Activated naive CD8-positive, alpha-beta T cell (primary cell): ENCODE results near the gene MRTFA.
A peak's percentile ranks its signal among the peaks of the same experiment; 100 is the strongest.
"Not testable (repeated sequence)": the region's sequence is repeated elsewhere in the genome, so short reads cannot be mapped to it uniquely, and the experiment has no call there.

Experiments used
- H3K27ac Mint-ChIP-seq: one replicate; pipeline ENCODE4 v1.8.0; 2021; ENCODE audit warnings: mixed read lengths
- H3K27me3 Mint-ChIP-seq: one replicate; pipeline ENCODE4 v1.8.0; 2021; ENCODE audit warnings: mixed read lengths
- H3K36me3 Mint-ChIP-seq: one replicate; pipeline ENCODE4 v1.8.0; 2021; ENCODE audit warnings: mixed read lengths
- H3K4me1 Mint-ChIP-seq: one replicate; pipeline ENCODE4 v1.8.0; 2021; ENCODE audit warnings: low read depth, mixed read lengths
- H3K4me3 Mint-ChIP-seq: one replicate; pipeline ENCODE4 v1.8.0; 2021; ENCODE audit warnings: mild to moderate bottlenecking, mixed read lengths
- H3K9me3 Mint-ChIP-seq: one replicate; pipeline ENCODE4 v1.8.0; 2021; ENCODE audit warnings: low read depth, mixed read lengths

The MRTFA gene

DNA sequence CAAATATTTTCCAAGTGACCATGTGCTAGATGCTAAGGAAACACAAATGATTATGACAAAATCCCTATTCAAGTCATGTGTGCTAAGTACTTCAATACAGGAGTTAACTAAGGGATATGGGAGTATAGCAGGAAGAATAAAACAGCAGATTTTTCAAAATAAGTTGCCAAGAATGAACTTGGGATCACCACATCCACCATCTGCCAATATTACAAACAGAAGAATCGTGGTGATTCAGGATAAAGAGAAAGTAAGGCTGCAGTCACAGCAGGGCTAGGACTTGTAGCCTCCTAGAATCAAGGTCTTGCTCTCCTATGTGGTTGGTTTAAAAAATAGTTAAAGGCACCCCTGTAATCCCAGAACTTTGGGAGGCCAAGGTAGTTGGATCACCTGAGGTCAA, 34.3 kb downstream of the MRTFA start:
- no peaks in the 10 kb centered on the region for H3K9me3 Mint-ChIP-seq
- H3K4me1 Mint-ChIP-seq = peaks cover 60% of the 10 kb centered on the region
- H3K27ac Mint-ChIP-seq = no peak overlapping the region
- H3K27me3 Mint-ChIP-seq = no peaks in the 10 kb centered on the region
- H3K4me3 Mint-ChIP-seq = no peak overlapping the region
- H3K36me3 Mint-ChIP-seq = no peaks in the 10 kb centered on the region

DNA sequence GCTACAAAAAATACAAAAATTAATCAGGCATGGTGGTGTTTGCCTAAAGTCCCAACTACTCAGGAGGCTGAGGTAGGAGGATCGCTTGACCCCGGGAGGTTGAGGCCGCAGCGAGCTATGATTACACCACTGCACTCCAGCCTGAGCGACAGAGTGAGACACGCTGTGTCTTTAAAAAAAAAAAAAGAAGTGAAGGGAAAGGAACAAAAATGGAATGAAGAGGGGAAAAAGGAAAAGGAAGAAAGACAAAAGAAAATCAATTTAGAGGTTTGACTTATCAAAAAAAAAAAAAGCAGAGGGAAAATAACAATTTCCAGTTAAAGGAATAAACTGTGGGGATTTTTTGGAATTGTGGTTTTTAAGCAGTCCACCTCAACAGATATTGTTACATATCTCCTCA, 36.8 kb downstream of the MRTFA start:
- Mint-ChIP-seq H3K36me3 (no peaks in the 10 kb centered on the region), H3K27ac (peak overlapping the region; percentile 72), H3K4me3 (no peak overlapping the region), H3K9me3 (no peaks in the 10 kb centered on the region), H3K4me1 (peaks cover 46% of the 10 kb centered on the region), H3K27me3 (no peaks in the 10 kb centered on the region)

DNA sequence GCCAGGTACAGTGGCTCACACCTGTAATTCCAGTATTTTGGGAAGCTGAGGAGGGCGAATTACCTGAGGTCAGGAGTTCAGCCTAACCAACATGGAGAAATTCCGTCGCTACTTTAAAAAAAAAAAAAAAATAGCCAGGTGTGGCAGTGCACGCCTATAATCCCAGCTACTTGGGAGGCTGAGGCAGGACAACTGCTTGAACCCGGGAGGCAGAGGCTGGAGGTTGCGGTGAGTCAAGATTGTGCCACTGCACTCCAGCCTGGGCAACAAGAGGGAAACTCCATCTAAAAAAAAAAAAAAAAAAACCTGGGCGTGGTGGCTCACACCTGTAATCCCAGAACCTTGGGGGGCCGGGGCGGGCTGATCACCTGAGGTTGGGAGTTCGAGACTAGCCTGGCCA, 37.8 kb downstream of the MRTFA start:
- not testable (repeated sequence) for H3K4me3 Mint-ChIP-seq, H3K27ac Mint-ChIP-seq, H3K36me3 Mint-ChIP-seq, H3K9me3 Mint-ChIP-seq, H3K27me3 Mint-ChIP-seq
- peaks cover 53% of the 10 kb centered on the region for H3K4me1 Mint-ChIP-seq

DNA sequence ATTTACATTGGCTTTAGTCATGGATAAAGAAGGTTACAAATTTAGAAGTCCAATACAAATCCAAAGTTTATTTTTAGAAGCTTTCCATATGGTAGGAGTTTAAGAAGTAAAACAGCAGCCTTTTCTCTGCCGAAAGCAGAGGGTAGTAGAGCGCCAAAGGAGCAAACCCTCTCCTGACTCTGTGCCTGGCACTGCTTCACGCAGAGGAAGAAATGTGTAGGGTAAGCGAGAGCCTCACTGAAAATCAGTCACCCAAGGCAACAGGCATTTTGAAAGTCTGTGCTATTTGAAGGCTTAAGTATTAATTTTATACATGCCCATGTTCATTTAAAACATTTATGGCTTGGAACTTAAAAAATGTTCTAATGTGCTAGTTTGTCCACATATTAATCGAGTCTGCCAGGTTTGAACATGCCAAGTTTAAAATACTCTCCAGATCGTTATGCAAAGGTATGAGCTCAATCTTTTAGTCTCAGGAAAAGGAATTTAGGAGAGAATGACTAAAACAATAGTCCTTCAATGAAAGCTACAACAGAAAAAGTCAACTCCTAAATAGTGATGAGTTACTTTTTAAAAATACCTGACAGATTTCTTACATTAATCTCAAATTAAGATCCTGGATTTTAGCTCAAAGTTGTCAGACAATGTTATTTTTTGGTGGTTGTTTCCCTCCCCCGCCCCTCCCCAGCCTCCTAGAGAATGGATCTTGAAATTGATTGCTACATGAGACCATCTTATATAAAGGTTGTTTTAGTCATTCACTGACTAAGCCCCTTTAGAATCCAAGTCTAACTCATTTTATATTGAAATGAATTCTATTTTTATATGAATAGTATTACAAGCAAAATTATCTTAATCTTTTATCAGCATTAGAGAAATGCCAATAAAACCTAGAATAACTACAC, 38.7 kb downstream of the MRTFA start:
- Mint-ChIP-seq H3K27me3 (no peaks in the 10 kb centered on the region), H3K27ac (no peak overlapping the region), H3K4me1 (peaks cover 55% of the 10 kb centered on the region), H3K36me3 (peaks cover 3% of the 10 kb centered on the region), H3K9me3 (no peaks in the 10 kb centered on the region), H3K4me3 (no peak overlapping the region)

DNA sequence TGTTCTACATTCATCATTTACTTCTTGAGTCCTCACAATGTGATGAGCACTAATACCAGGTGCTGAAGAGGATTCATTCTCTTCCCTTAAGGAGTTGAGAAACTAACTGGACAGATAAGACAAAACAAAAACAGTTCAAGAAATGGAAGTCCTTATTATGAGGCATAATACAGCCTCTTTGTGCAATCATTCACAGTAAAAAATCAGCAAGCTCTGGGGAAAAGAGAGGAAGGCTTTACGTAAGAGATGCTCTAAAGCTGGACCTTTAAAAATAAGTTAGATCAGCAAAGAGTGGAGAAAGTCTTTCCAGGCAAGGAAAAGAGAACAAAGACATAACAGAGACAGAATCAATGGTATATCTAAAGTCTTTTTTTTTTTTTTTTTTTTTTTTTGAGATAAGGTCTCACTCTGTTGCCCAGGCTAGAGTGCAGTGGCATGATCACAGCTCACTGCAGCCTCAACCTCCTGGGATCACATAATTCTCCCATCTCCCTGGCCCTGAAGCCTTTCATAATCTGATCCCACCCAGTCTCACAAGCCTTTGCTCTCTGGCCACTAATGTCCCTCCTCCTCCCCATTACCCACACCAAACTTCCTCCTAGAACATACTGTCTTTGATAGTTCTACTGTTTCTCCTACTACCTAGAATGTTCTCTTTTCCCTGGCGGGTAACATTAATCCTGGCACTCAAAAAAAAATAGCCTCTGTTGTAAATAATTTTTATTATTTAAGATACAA, 40.9 kb downstream of the MRTFA start:
- no peaks in the 10 kb centered on the region for H3K9me3 Mint-ChIP-seq
- H3K4me1 Mint-ChIP-seq = peaks cover 48% of the 10 kb centered on the region
- no peaks in the 10 kb centered on the region for H3K27me3 Mint-ChIP-seq
- peaks cover 6% of the 10 kb centered on the region for H3K36me3 Mint-ChIP-seq
- H3K27ac Mint-ChIP-seq = no peak overlapping the region
- no peak overlapping the region for H3K4me3 Mint-ChIP-seq

DNA sequence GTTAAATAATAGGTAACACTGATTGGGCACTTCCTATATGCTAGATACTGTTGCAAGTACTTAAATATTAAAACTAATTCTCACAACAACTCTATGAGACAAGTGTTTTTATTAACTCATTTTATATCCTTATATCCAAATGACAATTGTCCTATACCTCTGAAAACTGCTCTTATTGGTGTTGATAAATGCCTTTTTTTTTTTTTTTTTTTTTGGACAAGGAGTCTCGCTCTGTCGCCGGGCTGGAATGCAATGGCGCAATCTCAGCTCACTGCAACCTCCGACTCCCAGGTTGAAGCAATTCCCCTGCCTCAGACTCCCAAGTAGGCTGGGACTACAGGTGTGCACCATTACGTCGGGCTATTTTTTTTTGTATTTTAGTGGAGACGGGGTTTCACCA, 41.6 kb downstream of the MRTFA start:
- no peaks in the 10 kb centered on the region for H3K27me3 Mint-ChIP-seq
- H3K36me3 Mint-ChIP-seq = peaks cover 7% of the 10 kb centered on the region
- H3K9me3 Mint-ChIP-seq = no peaks in the 10 kb centered on the region
- peaks cover 46% of the 10 kb centered on the region for H3K4me1 Mint-ChIP-seq
- no peak overlapping the region for H3K27ac Mint-ChIP-seq
- H3K4me3 Mint-ChIP-seq = no peak overlapping the region

DNA sequence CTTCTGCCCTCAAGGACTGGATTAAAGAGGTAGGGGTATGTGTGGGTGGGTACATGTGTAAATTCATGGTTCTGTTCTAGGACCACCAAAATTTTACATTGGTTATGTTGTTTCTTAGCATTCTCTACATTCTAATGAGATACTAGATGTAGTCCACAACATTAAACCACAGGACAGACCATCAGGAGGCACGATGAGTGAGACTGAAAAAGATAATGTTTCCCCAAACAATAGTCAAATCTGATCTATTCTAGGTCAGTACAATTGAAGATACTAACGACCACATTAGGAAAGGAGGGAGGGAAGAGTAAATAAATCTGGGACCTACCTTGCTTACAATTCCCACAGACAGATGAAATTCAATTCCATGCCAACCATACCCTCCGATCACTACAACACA, 42.2 kb downstream of the MRTFA start:
- H3K27ac Mint-ChIP-seq = no peak overlapping the region
- peaks cover 46% of the 10 kb centered on the region for H3K4me1 Mint-ChIP-seq
- no peak overlapping the region for H3K4me3 Mint-ChIP-seq
- H3K36me3 Mint-ChIP-seq = peaks cover 7% of the 10 kb centered on the region
- no peaks in the 10 kb centered on the region for H3K9me3 Mint-ChIP-seq
- H3K27me3 Mint-ChIP-seq = no peaks in the 10 kb centered on the region

DNA sequence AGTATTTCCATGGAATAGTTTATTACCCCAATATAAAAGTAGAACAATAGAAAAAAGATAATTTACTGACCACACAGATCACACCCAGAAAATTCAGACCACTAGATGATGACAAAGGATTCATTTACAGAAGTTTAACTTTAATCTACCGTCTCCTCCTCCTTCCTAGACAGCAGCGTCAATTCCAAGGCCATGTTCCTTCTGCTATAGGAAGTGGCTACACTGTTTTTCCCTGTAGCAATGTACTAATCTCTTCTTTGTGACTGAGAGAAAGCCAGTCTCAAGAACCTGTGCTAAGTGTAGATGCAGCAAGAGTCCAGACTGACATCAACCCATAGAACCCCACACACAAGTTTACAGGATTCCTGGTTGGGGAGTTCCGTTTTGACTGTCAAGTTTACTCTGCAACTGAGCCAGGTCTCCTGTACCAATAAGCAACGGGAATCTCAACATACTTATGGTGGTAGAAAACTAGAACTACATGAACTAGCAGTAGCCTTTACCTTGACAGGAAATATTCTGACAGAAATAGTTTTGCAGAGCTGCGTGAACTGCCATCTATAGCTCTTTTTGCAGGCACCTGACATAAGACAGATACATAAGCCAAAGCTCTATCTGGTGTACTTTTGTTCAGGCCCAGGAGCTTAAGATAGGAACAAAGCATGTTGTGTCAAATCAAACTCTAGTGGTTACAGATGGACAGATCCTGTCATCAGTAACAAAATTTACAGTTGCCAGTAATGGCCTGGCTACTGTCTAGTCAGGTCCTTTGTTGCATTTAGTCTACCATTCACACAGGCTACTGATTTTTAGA, 42.9 kb downstream of the MRTFA start:
- Mint-ChIP-seq H3K4me3 (no peak overlapping the region), H3K4me1 (peaks cover 45% of the 10 kb centered on the region), H3K9me3 (no peaks in the 10 kb centered on the region), H3K36me3 (peaks cover 7% of the 10 kb centered on the region), H3K27ac (peak overlapping the region; percentile 6), H3K27me3 (no peaks in the 10 kb centered on the region)

DNA sequence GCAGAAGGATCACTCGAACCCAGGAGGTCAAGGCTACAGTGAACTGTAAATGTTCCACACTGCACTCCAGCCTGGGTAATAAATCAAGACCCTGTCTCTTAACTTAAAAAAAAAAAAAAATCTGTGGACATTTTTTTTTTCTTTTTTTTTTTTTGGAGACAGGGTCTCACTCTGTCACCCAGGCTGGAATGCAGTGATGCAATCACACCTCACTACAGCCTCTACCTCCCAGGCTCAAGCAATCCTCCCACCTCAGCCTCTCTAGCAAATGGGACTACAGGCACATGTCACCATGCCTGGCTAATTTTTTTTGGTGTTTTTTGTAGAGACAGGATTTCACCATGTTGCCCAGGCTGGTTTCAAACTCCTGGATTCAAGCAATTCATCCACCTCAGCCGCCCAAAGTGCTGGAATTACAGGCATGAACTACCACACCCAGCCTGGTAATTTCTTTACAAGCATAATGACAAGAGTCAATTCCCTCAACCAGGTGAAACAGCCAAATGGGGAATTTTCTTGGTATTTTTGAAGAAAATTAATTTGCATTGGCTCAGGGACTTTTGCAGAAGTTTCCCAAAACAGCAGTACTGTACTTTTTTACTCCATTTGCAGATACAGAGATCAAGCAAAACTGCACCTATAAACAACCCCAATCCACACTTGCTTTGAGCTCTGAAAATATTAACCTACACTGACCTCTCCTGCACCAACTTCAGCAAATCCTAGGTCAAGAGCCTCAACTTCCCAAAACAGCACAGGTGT, 44.0 kb downstream of the MRTFA start:
- H3K9me3 Mint-ChIP-seq = no peaks in the 10 kb centered on the region
- H3K27me3 Mint-ChIP-seq = no peaks in the 10 kb centered on the region
- H3K4me3 Mint-ChIP-seq = no peak overlapping the region
- H3K36me3 Mint-ChIP-seq = peaks cover 10% of the 10 kb centered on the region
- peaks cover 40% of the 10 kb centered on the region for H3K4me1 Mint-ChIP-seq
- no peak overlapping the region for H3K27ac Mint-ChIP-seq

DNA sequence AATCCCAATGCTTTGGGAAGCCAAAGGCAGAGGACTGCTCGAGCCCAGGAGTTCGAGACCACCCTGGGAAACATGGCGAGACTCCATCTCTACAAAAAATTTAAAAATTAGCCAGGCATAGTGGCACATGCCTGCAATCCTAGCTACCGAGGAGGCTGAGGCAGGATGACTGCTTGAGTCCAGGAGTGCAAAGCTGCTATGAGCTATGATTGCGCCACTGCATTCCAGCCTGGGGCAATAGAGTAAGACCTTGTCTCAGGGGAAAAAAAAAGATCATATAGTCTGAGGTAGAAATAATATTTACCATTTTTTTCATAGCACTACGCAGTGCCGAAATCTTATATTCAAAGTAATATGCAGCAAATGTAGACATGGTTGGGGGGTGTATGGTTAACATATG, 47.8 kb downstream of the MRTFA start:
- no peak overlapping the region for H3K4me3 Mint-ChIP-seq
- H3K27me3 Mint-ChIP-seq = no peaks in the 10 kb centered on the region
- no peak overlapping the region for H3K27ac Mint-ChIP-seq
- peaks cover 34% of the 10 kb centered on the region for H3K4me1 Mint-ChIP-seq
- H3K9me3 Mint-ChIP-seq = no peaks in the 10 kb centered on the region
- H3K36me3 Mint-ChIP-seq = peaks cover 12% of the 10 kb centered on the region

DNA sequence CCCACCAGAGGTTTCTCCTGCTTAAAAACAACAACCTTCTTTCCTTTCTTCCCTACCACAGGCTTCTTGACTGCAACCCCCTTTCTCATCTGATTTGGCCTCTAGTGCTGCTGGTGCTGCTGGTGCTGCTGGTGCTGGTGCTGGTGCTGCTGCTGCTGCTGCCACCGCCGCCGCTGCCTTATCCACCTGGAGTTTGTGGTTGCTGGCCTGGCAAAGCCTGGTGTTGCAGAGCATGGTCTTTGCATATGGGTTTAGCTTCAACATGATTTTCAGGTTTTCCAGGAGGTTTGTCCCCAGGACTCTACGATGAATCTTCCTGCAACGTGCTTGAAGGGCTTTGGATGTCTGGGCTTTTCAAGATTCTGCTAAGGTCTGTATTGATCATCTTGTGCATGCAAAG, 49.7 kb downstream of the MRTFA start:
- Mint-ChIP-seq H3K4me1 (peaks cover 32% of the 10 kb centered on the region), H3K4me3 (no peak overlapping the region), H3K27ac (no peak overlapping the region), H3K36me3 (peaks cover 15% of the 10 kb centered on the region), H3K27me3 (no peaks in the 10 kb centered on the region), H3K9me3 (no peaks in the 10 kb centered on the region)

DNA sequence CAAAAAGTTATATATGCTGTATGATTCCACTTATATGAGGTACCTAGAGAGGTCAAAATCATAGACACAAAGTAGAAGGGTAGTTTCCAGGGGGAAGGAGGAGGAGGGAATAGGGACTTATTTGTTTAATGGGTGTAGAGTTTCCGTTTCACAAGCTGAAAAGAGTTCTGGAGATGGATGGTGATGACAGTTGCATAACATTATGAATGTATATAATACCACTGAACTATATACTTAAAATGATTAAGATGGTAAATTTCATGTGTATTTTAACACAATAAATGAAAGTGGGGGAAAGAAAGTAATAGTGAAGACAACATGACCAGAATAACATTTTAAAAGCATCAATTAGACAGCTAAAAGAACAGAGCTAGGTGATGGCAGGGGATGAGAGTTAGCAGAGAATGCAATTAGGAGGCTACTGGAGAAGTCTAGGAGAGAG, 51.2 kb downstream of the MRTFA start:
- Mint-ChIP-seq H3K36me3 (peaks cover 17% of the 10 kb centered on the region), H3K27ac (no peak overlapping the region), H3K4me3 (no peak overlapping the region), H3K9me3 (no peaks in the 10 kb centered on the region), H3K4me1 (peaks cover 30% of the 10 kb centered on the region), H3K27me3 (no peaks in the 10 kb centered on the region)

DNA sequence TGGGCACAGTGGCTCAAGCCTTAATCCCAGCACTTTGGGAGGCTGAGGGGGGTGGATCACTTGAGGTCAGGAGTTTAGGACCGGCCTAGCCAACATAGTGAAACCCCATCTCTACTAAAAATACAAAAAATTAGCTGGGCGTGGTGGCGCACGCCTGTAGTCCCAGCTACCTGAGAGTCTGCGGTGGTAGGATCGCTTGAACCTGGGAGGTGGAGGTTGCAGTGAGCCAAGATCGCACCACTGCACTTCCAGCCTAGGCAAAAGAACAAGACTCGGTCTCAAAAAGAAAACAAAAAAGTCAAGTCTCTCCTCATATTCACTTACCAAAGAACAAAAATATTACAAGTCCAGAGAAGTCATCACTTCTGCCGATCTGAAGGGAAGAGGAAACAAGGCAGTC, 51.8 kb downstream of the MRTFA start:
- Mint-ChIP-seq H3K36me3 (peaks cover 15% of the 10 kb centered on the region), H3K4me1 (peaks cover 28% of the 10 kb centered on the region)
- H3K27me3 Mint-ChIP-seq, H3K9me3 Mint-ChIP-seq, H3K4me3 Mint-ChIP-seq, H3K27ac Mint-ChIP-seq: not testable (repeated sequence)

DNA sequence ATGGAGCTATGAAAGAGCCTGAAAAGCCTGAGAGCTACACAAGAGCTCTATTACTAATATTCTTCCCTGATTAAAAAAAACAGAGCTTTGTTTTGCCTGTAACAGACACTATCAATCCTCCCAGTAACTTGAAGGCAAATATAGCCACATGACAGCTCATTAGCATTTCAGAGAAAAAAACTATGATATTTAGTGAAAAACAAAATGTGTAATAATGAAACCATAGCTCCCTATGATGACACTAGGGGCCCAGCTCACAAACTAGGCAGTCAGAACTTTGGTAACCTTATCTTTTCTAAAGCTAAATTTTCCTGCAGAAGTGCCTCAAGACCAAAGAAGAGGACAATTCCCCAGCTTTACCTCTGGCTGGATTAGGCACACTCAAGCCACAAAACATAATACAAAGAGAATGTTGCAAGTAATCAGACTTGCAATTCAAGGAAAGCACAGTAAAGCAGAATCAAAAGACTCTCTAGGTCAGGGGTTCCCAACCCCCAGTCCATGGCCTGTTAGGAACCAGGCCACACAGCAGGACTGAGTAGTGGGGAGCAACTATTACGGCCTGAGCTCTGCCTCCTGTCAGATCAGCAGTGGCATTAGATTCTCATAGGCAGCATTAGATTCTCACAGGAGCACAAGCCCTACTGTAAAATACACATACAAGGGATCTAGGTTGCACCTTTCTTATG, 53.3 kb downstream of the MRTFA start:
- Mint-ChIP-seq H3K4me3 (no peak overlapping the region), H3K4me1 (peaks cover 34% of the 10 kb centered on the region), H3K9me3 (no peaks in the 10 kb centered on the region), H3K36me3 (peaks cover 14% of the 10 kb centered on the region), H3K27ac (peak overlapping the region; percentile 76), H3K27me3 (no peaks in the 10 kb centered on the region)
